HG03039 (cell line): ENCODE results near the gene KIAA0753.
"Not testable (repeated sequence)": the region's sequence is repeated elsewhere in the genome, so short reads cannot be mapped to it uniquely, and the experiment has no call there.

Source experiments
- ATAC-seq: cut with Tn5 transposase; IDR thresholded peaks from one replicate; pipeline ENCODE4 v1.9.1; 2021; ENCODE audit warnings: mild to moderate bottlenecking, moderate library complexity; ENCODE audit not compliant: unreplicated experiment

Gene KIAA0753

DNA sequence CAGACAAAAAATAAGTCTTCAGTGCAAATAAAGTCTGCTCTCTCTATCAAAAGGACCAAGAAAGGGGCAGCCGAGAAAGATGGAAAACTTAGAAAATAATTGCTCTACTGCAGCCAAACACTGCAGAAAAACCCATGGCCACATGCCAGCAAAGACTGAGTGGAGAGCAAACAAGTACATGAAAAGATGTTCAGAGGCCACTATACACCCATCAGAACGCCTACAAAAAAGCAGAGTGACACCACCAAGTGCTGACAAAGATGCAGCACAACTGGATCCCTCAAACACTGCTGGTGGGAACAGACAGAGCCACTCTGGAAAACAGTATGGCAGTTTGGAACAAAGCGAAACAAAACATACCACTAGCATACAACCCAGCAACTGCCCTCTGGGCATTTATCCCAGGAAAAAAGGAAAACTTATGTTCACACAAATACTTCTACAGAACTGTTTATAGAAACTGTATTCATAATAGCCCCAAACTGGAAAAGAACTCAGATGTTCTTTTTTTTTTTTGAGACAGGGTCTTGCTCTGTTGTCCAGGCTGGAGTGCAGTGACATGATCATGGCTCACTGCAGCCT, 36.7 kb downstream of the KIAA0753 start:
- ATAC-seq, result no peak

DNA sequence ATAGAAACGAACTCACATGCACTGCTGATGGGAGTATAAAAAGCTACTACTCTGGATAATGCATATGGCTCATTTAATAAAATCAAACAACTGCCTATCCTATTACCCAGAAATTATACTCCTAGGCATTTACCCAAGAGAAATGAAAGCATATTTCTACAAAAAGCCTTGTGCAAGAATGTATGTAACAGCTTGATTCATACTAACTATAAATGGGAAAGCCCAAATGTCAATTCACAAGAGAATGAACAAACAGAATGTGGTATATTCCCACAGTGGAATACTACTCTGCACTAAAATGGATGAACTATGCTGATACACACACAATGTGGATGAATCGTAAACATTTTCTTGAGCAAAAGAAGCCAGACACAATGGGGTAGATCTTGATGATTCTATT, 38.4 kb downstream of the KIAA0753 start:
- ATAC-seq, result no peak

DNA sequence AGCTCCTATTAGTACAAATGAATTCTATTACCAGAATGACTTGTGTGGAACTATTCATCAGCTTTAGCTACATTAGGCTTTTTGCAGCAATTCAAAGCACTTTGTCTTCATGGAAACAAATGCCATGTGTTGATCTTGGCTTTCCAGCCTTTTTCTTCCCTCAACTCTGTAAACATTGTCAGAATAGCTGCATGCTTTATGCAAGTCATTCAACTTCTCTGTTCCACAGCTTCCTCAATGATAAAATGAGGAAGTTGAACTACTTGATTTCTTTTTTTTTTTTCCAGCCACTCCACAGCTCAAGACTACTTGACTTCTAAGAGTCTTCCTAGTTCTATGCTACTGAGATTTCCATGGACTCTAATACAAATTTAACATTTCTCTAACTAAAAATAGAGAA, 41.1 kb downstream of the KIAA0753 start:
- no peak for ATAC-seq

DNA sequence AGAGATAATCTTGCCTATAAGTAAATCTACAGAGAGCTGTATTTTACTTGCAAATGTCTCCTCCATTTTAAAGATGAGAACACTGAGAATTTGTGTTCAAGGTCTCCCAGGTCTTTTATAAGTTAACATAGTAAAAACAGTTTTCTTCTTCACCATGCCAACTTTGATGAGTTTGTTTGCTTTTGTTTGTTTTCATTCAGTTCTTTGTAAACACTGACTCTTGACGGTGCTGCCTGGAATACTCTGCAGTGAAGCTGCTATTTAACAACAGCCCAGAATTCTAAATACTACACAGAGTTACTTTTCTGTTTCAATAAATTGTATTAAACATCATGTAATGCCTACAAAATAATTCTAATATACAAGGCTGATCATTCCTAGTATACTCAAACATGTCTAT, 42.8 kb downstream of the KIAA0753 start:
- ATAC-seq, result no peak

DNA sequence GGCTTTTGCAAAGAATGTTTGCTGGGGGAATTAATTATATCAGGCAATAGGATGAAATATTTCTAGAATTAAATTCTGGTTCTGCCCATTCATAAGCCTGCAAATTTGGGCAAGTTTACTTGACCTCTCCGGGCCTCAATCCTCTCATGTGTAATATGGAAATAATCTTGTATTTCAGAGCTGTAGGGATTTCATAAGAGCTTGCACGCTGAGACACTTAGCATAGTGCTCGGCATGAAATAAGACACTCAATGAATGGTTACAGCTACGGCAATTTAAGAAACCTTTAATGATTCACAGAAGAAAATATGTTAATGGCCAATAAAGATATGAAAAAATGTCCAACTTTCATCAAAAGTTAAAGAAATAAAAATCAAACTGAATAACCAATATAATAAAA, 43.6 kb downstream of the KIAA0753 start:
- ATAC-seq, result no peak

DNA sequence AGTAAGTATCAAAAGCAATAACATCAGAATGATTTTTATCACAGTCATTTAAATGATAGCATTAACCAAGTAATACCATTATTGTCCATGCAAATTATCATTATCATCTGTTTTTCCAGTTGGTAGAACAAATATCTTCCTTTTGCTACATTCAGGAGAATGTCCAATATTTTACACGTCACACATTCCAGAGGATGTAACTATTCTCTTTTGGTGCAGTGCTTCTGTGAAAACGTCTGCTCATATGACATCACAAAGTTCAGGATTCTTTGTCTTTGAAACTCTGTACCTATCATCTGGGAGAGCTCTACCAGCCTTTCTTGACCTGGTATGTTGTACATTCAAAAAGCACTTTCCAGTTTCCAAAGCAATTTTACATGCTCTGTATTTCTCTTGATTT, 44.0 kb downstream of the KIAA0753 start:
- no peak for ATAC-seq

DNA sequence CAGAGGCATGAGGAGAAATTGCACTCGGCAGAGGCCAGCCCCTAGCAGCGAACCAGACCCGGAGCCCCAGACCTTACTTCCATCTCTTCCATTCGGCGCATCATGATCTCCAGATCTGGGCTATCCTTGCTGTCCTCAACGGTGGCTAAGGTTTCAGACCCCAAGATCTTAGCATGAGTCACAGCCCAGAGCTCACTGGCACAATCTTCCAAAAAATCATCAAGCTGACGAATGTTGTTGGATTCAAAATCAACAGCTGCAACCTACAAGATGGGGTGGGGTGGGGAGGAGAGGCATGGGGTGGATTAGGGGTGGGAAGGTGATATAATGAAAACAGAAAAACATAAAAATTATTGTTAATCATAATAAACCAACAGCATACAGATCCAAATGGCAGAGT, 44.4 kb downstream of the KIAA0753 start:
- ATAC-seq, result no peak

DNA sequence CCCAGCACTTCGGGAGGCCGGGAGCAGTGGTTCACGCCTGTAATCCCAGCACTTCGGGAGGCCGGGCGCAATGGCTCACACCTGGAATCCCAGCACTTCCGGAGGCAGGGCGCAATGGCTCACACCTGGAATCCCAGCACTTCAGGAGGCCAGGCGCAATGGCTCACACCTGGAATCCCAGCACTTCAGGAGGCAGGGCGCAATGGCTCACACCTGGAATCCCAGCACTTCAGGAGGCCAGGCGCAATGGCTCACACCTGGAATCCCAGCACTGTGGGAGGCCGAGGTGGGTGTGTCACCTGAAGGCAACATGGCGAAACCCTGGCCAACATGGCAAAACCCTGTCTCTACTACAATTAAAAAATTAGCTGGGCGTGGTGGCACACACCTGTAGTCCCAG, 47.1 kb downstream of the KIAA0753 start:
- ATAC-seq, result not testable (repeated sequence)

DNA sequence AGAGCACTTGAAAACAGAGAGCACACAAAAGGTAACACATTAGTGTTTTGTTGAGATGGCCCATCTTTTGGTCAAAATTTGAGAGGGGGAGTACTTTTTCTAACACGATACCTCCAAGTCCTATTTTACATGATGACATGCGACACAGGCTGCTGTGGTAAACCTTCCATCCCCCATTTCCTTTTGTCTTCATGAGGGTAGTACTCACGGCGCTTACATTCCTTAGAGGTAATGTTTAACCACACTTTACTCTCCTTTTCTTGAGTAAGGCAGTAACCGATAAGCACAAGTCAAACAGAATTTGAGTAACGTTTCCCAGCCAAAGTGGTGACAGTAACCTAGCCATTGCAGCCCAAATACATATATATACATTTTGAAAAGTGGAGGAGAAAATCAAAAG, 48.3 kb downstream of the KIAA0753 start:
- no peak for ATAC-seq

DNA sequence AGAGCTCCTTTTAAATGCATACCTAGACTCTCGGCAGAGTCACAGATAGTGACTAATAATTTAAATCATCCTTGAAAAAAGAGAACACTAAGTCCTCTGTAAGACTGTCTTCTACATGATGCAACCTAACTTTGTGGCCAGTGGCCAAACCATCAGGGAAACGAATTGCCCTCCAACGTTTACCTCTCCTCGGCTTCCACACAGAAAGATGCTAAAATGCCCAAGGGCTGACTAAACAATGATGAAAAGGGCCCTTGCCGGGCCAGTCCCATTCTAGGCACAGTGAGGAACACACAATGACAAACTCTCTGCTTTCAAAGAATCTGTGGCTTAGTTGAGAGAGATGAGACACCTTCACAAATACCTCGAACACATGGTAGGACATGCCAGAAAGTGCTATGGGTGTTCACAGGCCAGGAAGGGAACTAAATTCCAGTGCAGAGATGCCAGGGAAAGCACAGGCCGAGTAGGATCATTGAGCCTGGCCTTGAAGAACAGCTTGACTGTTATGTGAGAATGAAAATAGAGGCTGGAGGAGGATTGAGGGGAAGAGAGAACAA, 48.8 kb downstream of the KIAA0753 start:
- ATAC-seq, result no peak

DNA sequence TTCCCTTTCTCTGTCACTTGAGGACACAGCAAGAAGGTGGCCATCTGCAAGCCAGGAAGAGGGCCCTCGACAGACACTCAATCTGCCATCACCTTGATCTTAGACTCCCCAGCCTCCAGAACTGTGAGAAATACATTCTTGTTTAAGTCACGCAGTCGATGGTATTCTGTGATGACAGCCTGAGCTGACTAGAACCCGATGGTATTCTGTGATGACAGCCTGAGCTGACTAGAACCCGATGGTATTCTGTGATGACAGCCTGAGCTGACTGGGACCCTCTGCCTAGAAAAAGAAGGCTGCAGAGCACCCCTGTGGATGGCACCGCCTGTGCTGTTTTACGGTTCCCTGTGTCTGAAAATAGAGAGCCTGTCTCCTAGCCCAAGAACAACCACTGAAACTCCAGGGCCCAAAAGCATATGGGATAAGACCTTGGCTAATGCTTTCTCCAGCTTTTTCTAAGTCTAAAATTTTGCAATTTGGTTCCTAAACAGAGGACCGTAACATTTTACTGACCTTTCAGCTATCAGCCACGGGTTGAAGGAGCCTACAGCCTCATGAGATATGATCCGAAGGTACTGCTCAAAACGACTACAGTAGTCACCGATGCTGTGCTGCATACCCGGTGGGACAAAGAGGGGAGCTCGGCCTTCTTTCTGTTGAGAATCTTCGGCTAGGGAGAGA, 51.1 kb downstream of the KIAA0753 start:
- no peak for ATAC-seq

DNA sequence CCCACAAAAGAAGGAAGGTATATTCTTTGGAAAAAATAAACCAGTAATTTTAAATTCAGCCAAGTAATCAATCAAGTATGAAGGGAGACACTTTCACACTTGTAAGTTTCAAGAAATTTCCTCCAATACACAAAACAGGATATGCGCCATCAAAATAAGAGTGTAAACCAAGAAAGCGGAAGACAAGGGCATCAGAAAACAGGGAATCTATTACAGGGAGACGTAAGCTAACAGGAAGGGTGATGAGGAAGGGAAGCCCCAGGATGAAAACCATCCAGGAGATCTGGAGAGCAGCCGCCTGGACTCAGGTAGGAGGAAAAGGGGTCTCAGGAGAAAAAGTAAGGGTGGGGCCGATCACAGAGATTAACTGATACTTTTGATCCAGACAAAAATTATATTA, 52.3 kb downstream of the KIAA0753 start:
- ATAC-seq, result no peak

DNA sequence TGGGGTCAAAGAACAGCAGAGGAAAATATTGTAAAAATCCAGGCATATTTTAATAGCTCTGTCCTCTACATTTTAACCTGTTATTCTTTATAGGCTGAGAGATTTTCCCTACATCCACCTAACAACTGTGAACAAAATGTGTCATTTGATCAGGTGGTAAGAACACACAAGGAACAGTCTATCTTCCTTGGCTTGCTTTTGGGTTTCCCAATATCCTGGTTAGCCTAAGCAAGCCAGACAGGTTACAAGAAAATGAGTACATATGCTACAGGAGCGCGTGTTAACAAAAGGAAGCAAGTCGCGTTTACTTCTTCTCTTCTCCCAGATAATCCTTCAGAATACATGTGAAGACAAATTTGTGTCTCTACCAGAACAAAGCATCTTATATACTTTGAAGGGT, 53.2 kb downstream of the KIAA0753 start:
- no peak for ATAC-seq

DNA sequence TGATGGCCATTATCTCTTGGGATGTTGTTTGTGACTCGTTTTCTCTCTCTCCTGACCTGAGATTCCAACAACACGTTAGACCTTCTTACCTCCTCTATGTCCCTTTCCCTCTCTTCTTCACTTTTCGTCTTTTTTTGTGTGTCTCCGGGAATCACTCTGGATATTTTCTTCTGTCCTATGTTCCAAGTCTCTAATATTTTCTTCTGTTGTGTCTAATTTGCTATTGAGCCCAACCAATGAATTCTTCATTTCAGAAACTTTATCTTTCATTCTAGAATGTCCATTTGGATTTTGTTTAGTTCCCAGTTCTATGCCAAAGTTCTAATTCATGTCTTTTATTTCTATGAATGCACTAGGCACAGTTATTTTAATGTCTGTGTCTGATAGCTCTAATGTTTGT, 57.1 kb downstream of the KIAA0753 start:
- ATAC-seq, result no peak

DNA sequence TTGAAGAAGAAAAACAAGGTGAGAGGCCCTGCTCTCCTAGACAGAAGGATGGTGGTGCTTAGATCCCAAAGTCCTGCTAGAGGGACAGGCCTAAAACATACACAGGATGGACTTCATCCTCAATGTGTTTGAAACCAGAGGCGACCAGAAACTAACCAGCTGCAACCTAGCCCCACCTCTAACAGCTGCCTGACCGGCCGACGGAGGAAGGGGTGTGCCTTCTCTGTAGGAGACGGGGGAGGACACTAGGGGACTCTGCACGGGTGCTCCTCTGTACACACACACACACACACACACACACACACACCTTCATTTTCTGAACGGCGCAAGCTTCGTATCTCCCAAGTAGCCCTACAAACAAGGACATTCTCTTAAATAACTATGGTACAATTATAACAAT, 59.9 kb downstream of the KIAA0753 start:
- ATAC-seq, result no peak

DNA sequence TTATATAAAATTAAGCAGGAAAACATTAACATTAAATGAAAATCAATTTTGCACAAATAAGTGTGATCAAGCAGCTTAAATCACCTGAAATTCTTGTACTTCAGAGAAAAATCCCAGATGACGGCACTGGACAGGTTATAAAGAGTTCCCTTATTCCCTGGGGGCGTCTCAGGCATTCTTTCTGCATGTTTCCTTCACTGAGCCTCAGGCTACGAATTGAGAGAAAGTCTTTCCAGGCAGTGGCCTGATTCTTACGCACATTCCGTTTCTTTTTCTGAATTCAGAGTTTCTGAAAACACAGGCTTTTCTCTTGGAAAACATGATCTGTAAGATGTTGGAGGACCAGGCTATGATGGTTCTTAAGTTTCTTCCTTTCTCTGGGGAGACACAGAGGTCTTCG, 62.0 kb downstream of the KIAA0753 start:
- ATAC-seq, result no peak

DNA sequence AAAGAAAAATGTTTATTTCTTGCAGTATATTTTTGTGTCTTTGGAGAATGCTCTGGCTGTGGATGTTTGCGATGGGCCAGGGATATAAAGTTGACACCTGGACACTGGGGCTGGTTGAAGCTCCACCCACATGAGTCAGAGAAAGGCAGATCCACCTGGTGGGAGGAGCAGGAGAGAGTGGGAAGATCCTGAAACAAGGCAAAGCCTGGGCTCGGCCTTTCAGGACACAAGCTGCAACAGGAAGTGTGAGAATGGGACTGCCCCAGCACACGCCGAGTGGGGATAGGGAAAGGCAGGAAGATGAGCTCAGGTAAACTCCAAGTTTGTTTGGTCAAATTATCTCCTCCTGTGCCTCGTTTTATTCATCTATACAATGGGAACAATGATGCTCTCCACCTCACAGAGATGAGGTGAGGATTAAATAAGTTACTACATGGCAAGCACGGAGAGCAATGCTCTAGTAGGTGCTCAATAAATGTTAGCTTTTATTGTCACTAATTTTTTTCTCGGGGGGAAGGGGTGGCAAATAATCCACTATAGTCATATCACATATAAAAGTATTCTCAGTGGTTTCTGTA, 62.7 kb downstream of the KIAA0753 start:
- ATAC-seq, result no peak

DNA sequence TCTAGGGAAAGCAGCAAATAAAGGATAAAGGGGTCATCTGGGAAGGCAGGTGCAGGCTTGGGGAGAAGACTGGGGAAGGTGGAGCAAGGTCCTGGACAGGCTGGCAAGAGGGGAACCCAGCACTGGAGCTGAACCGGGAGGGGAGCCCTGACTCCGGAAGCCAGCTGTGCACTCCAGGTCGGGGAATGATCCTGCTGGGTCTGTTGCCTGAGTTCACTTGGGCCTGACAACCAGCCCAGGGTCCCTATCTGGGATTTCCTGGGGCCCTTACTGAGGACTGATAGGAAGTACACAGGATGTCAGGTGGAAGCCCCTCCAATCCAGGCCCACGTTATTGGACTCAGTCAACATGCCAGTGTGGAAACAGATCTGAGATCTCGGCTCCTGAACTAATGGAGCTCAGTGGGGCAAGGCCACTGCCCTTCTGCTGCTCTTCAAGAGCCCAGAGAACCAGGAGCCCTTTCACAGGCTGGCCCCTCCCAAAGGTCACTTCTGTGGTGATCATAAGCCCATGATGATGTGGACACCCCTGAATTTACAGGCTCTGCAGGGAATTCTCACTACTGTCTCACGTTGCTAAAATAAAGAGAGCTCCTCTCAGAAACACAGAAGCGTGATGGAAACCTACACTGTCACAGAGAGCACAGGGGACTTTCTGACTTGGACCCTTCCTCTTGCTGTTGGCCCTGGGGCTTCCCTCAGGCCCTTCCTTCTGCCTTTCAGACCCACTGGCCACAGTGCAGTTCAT, 64.3 kb downstream of the KIAA0753 start:
- no peak for ATAC-seq

DNA sequence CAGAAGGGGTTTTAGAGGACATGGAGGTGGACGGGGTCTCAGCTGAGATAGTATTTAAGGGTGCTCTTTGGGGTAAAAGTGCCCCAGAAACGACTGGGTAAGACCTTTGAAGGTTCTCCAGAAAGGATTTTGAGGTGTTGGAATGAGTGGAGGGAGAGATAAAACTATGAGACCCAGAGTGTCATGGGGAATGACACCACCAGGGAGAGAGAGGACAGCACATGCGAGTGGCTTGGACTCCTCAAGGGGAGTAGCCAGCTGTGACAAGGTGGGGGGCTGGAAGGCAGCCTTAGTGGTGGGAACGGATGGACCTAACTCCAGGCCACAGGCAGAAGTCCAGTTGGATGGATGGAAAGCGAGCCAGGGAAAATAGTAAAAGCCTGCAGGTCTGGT, 64.9 kb downstream of the KIAA0753 start:
- no peak for ATAC-seq

DNA sequence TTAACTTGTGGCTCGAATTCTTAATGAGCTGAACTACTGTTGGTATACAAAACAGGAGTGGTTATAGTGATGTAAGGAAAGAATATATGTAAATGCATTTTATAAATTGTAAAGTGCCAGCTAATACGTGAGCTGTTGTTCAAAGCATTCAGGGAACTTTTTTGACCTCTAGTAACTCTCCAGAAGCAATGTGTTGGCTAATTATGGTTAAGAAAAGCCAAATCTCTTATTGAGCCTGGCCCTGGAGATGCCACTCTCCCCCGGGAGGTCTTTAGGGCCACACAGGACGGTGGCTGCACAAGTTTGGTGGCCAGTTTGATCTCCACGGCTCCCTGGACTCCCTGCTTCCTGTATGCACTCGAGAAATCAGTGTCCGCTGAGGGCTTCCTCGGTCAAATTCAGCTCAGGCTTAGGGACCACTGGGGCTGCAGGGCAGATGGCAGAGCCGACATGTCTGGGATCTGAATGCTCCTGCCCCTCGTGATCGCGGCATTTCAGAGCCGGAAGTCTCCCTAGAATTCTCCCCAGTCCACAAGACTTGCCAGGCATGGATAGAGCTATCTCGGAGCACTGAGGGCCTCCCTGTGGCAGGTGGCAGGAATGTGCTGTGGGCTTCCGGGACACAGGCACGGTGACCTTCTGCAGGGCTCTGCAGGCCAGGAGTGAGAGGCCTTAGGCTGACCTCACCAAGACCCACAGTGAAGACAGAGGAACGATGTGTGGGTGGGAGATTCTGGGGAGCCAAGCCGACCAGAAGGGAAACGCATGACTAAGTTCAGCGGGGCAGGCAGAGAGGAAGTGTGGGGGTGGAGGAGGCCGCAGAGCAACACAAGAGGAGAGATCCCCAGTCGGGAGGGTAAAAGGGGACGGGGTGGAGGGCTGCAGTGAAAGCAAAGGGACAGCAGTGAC, 65.6 kb downstream of the KIAA0753 start:
- ATAC-seq, result no peak
